GM18870 (cell line): ENCODE data around the gene NCF2.

Experiments
- ATAC-seq: cut with Tn5 transposase; IDR thresholded peaks from one replicate; pipeline ENCODE4 v1.9.1; 2021; ENCODE audit warnings: moderate library complexity; ENCODE audit not compliant: unreplicated experiment

Gene NCF2

GRCh38 chr1:183553331-183553730 lies 36.9 kb downstream of the NCF2 start:
- no peak for ATAC-seq

DNA sequence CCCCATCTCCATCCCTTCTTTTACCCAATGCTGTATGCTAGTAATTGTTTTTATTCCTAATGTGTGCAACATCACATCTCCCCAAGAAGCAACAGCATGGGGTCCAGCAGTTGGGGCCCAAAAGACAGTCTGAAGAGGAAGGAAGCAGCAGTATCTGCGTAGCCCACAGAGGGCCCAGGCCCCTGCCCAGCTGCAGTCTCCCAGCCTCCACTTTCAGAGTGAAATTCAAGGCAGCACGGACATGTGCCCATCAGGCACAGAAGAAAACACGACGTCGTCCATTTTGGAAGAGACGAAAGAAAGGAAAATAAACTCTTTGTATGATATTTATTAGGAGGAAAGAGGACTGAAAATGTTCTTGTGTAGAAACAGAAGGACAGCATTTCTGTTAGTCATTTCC lies 37.4 kb downstream of the NCF2 start:
- ATAC-seq = no peak

DNA sequence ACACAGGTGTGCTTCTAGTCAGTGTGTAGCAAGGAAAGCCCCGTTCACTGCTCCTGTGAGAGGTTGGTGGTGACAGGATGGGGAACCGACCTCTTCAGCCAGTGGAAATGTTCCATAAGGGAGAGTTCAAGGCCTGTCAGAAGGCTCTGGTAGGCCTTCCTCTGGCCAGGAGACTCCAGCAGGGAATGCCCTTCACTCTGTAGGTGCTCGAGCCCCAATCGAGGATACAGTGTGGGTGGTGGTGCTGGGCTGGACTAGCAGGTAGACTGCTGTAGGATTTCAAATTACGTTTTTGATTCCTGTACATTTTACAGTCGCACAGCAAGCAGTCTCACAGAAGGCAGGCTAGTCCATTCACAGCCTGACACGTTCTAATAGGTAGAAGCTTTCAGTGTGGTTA lies 37.8 kb downstream of the NCF2 start:
- no peak for ATAC-seq

- ATAC-seq = no peak
Observed at GRCh38 chr1:183551924-183552323, 38.3 kb downstream of the NCF2 start.

GRCh38 chr1:183550915-183551314 lies 39.3 kb downstream of the NCF2 start:
- no peak for ATAC-seq

DNA sequence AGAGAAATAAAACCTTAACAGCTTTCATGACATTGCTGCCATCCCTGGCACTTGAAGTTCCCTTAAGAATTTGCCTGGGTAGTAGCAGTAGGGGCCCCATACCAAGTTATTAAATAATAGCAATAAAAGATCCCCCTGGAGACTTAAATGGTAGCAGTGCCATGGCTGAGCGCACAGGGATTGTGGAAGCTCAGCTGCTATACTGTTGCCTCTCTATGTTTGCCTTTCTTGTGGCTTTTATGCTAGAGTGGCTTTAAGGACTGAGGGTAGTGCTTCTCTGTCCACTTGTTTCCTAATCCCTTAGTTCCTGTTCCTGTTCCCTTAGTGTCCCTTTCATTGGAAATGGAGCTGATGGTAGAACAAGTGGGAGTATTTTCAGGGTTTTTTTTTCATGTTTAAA lies 42.1 kb downstream of the NCF2 start:
- ATAC-seq = no peak

DNA sequence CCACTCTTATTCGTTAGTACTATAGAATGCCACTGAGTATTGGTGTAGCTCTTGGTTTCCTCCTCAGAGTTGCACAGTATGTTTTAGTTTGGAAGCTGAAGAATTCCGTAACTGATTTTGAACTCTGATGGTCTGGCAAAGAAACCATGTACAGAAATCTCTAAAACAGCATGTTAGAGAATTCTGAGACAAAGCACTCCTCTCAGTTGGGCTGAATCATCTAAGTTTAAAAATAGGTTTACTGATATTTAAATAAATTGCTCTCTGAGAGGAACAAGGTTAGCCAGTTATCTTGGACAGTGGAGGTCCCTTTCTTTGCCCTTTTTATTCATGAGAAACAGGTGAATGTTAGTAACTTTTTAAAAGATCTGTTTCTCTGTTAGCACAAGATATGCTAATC lies 43.8 kb downstream of the NCF2 start:
- no peak for ATAC-seq

- no peak for ATAC-seq
Observed at GRCh38 chr1:183544598-183545297, 45.5 kb downstream of the NCF2 start.

GRCh38 chr1:183543619-183544204 lies 46.5 kb downstream of the NCF2 start:
- ATAC-seq = no peak

DNA sequence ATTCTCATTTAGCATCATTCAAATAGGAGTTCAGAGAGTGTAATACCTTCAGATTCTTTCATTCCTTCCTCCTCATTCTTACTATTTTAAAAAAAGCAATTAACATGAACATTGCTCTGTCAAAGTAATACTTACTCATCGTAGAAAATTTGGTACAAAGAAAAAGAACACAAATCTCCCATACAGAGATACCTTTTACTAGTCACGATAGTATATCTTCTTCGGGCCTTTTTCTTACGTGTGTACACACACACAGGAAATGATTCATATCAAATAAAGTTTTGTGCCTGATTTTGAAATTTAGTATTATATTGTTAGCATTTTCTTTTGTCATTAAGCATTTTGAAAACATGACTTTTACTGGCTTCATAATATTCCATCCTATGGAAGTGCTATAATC lies 52.9 kb downstream of the NCF2 start:
- no peak for ATAC-seq

- no peak for ATAC-seq
Observed at GRCh38 chr1:183533617-183534174, 56.6 kb downstream of the NCF2 start.

GRCh38 chr1:183528577-183528976 lies 61.7 kb downstream of the NCF2 start:
- ATAC-seq = no peak

- no peak for ATAC-seq
Observed at GRCh38 chr1:183522104-183522503, 68.2 kb downstream of the NCF2 start.

DNA sequence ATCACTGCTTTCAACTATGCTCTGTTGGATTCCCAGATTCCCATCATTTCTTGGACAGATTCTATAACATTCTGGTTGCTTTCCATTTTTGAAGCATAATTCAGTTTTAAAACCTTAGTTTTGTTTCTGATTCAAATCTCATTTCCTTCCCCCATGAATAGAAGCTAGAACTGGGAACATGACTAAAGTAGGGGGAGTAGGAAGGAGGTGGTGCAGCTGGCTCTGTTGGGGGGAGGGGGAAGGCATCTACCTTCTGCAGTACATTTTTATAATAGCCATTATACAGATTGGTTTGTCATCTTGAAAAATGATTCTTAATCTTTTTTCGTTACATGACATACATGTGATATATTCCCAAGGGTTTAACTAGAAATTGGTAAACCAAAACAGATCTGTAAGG lies 69.9 kb downstream of the NCF2 start:
- no peak for ATAC-seq

GRCh38 chr1:183517401-183517800 lies 72.9 kb downstream of the NCF2 start:
- ATAC-seq = no peak

DNA sequence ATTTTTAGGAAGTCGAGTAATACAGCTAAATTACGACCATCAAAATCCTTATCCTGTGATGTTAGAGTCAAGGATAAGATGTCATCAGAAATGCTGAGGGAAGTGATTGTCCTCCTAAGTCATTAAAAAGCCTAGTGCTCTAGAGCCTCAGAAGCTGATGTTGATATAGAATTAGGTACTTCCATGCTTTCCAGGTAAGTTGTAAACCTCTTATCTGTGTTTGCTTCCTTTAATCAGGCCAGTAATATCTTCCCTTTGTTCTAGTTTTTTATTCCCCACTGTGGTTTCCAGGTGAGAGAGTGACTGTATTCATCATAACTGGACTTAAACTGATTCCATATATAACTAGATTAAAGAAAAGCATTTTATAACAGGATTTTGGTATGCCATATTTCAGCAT lies 73.5 kb downstream of the NCF2 start:
- ATAC-seq = no peak

DNA sequence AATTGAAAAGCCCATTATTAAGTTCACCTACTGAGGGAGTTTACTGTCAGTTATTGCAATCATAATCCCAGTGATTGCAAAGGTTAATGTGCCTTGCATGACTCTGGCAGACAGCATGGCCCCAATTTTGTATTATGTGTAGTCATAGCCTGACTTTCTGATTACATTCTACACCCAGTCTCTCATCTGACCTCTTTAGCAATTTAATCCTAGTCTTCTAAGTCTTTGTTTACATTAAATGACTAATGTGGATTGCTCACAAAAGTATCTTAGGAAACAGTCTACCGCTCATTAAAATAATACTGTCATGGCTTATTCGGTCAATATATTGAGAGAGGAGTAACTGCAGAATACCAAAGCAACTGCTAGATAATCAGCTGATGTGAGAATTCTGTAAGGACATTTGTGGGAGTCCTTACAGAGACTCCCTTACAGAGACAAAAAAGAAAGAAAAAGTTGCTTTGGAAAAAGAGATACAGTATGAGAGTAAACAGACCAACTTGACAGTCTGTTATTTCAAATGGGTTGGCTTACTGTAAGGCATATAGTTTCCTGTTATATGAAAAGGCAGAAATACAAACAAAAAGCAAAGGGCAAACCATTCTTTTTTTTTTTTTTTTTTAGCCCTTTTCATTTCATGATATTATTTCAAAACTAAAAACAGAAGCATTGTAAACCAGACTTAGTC lies 75.1 kb downstream of the NCF2 start:
- ATAC-seq = no peak

- no peak for ATAC-seq
Observed at GRCh38 chr1:183514235-183514634, 76.0 kb downstream of the NCF2 start.

GRCh38 chr1:183512450-183512849 lies 77.8 kb downstream of the NCF2 start:
- ATAC-seq = no peak

DNA sequence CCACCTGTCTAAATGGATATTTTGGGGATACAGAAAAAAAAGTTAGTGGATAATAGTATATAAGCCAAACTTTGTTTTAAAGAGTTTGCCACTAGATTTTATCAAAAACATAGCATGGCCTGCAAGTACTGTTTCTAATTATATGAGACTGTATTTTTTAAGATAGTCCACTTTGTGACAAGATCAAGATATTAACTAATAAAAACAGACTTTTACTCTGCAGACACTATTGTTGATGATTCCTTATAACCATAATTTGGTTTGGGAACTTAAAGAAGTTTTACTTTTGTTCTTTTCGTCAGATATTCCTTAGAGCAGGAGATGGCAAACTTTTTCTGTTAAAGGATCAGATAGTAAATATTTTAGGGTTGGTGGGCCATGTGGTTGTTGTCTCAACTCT lies 81.6 kb downstream of the NCF2 start:
- no peak for ATAC-seq

- no peak for ATAC-seq
Observed at GRCh38 chr1:183506561-183506960, 83.7 kb downstream of the NCF2 start.
